Pancreas (tissue), 10 donors: ENCODE results near the gene CPHXL2. TPM values are rescaled to one million over a fixed set of nuclear protein-coding genes. Genes with fewer than 3 reads are reported as not detected.

ENCODE experiments used
- ATAC-seq, 4 donors: fragments of 200-7000 bp; cut with Tn5 transposase; one replicate each; pipeline versions ENCODE4 v1.8.0 to v1.9.1; 2020; ENCODE audit warnings: mild to moderate bottlenecking in 4 of 4, moderate library complexity in 4 of 4
- DNase-seq, 6 donors: peaks; one replicate each; pipeline ENCODE4 v3.0.0-alpha.2; 2020
- FAIRE-seq: peaks from 2 replicates; lab custom pipeline; 2012; peaks lifted over from hg19 to GRCh38; lab: Jason Lieb, UNC
- H3K27ac ChIP-seq, 4 donors: fragments of 200-600 bp; sonication (generic); 1 replicate in 3 of 4; 2 replicates in 1 of 4; pipeline versions ENCODE4 v1.5.0 to v1.8.0; 2020
- H3K27me3 ChIP-seq, 4 donors: fragments of 200-600 bp; one replicate each; pipeline ENCODE4 v1.8.0; 2021
- H3K36me3 ChIP-seq, 3 donors: fragments of 200-600 bp; sonication (generic) in 1 of 3; one replicate each; pipeline versions ENCODE4 v1.5.0 to v1.8.0; 2020 to 2021
- H3K4me1 ChIP-seq, 3 donors: fragments of 200-600 bp; one replicate each; pipeline ENCODE4 v1.8.0; 2021
- H3K4me3 ChIP-seq, 4 donors: fragments of 200-600 bp; sonication (generic) in 2 of 4; one replicate each; pipeline versions ENCODE4 v1.5.0 to v1.8.0; 2020 to 2021
- H3K9me3 ChIP-seq, 4 donors: fragments of 200-600 bp; one replicate each; pipeline ENCODE4 v1.8.0; 2021
- CTCF ChIP-seq, 4 donors: fragments of 200-600 bp; sonication (generic) in 3 of 4; IDR thresholded peaks; one replicate each; pipeline versions ENCODE4 v1.5.0 to v1.8.0; 2021; ENCODE audit warnings: antibody characterized with exemption in 4 of 4
- WGBS, 2 donors: extraction: QIAGEN DNeasy Blood & Tissue Kit; methylation state at CpG; one replicate each; pipeline ENCODE4 v1.1.7; 2013; 5-methylcytosine and 5-hydroxymethylcytosine counted together
- intact Hi-C, 3 donors: fragments of 100-400 bp; cut with DNase I; formaldehyde crosslinking; loops; one replicate each; pipeline versions ENCODE4 v1.11.1 to v1.14.2; 2022
- polyA plus RNA-seq, 2 donors: library from polyadenylated mRNA; stranded (reverse); fragments of 200-250 nt; gene quantifications; one replicate each; pipeline ENCODE4 v1.2.3, GENCODE V29; 2013
- total RNA-seq, 6 donors: library from RNA; stranded (reverse); fragmentation: NEBNext Ultra II Directional in 4 of 6; extraction: Animal tissue kit (Norgen Biotek cat#: 25700) in 4 of 6; gene quantifications; one replicate each; pipeline versions ENCODE4 v1.2.1 to v1.2.4, GENCODE V29; 2021 to 2023
- donor health status: healthy with polysubstance abuse.
- donor health status: DM: no; HTN: no; CAD: no; lungs with moderate emphysema.
- donor health status: DM: no; HTN: no; CAD: no.
- donor health status: control.
- donor health status: control.
- donor health status: Bipolar disorder and iron deficiency.
- donor health status: DM: yes; HTN: yes; CAD: no.
- donor health status: DM: no; HTN: no; CAD: no.
- donor health status: DM: no; HTN: no; CAD: no.
- donor health status: DM: yes; HTN: yes; CAD: no.

CPHXL2 gene
- total and polyA plus RNA-seq, 8 donors, result not detected

- TF ChIP-seq CTCF (IDR thresholded peaks at IDR 0.05), result no peak
- Histone ChIP-seq H3K27me3 (no peaks in the 10 kb centered on the region), H3K4me1 (peaks cover 5 to 9% (median 7%) of the 10 kb centered on the region in 3 donors), H3K27ac (no peak overlapping the region), H3K4me3 (no peak overlapping the region), H3K36me3 (no peaks in the 10 kb centered on the region), H3K9me3 (no peaks in the 10 kb centered on the region)
- 15 to 24% methylated on average over 2 of the region's 2 CpGs for WGBS, 2 donors
- FAIRE-seq (no peak), ATAC-seq (no peak), DNase-seq (no peak)
- intact Hi-C loops, result loop anchor here in 1 of 3 donors (10.0 kb wide), 1 partner anchor 146 kb away; no protein-coding TSS in a partner anchor
Observed at GRCh38 chr16:75621170-75621477, 55.7 kb downstream of the CPHXL2 start.

GRCh38 chr16:75620326-75621169, 56.3 kb downstream of the CPHXL2 start:
- no peak for DNase-seq

GRCh38 chr16:75618780-75619179, 58.0 kb downstream of the CPHXL2 start:
- FAIRE-seq, result no peak
- intact Hi-C loops, result no loop called here
- Histone ChIP-seq H3K4me3 (no peak overlapping the region), H3K27ac (no peak overlapping the region), H3K27me3 (no peaks in the 10 kb centered on the region), H3K36me3 (no peaks in the 10 kb centered on the region), H3K9me3 (no peaks in the 10 kb centered on the region), H3K4me1 (peaks cover 5 to 9% (median 7%) of the 10 kb centered on the region in 3 donors)
- TF ChIP-seq CTCF (IDR thresholded peaks at IDR 0.05), result no peak
- DNase-seq, result no peak
- WGBS, 2 donors, result 89 to 96% methylated on average over 2 of the region's 2 CpGs
- ATAC-seq, result no peak

More at GRCh38 chr16:75620326-75621169, 56.3 kb downstream of the CPHXL2 start:
- 81 to 85% methylated on average over 20 of the region's 20 CpGs for WGBS, 2 donors
- ATAC-seq, result no peak
- intact Hi-C loops, result loop anchor here in 1 of 3 donors (10.0 kb wide), 1 partner anchor 146 kb away; no protein-coding TSS in a partner anchor
- Histone ChIP-seq H3K27me3 (no peaks in the 10 kb centered on the region), H3K9me3 (no peaks in the 10 kb centered on the region), H3K27ac (no peak overlapping the region), H3K4me3 (no peak overlapping the region), H3K36me3 (no peaks in the 10 kb centered on the region), H3K4me1 (peaks cover 5 to 9% (median 7%) of the 10 kb centered on the region in 3 donors)
- TF ChIP-seq CTCF (IDR thresholded peaks at IDR 0.05), result no peak
- no peak for FAIRE-seq

GRCh38 chr16:75617121-75617520, 59.7 kb downstream of the CPHXL2 start:
- Histone ChIP-seq H3K4me1 (peaks cover 2 to 7% (median 5%) of the 10 kb centered on the region in 3 donors), H3K36me3 (peaks cover 0 to 3% (median 0%) of the 10 kb centered on the region in 3 donors), H3K27ac (no peak overlapping the region), H3K9me3 (no peaks in the 10 kb centered on the region), H3K4me3 (no peak overlapping the region), H3K27me3 (no peaks in the 10 kb centered on the region)
- WGBS, 2 donors, result 86 to 94% methylated on average over 3 of the region's 3 CpGs
- FAIRE-seq (no peak), ATAC-seq (no peak), DNase-seq (no peak)
- TF ChIP-seq CTCF (IDR thresholded peaks at IDR 0.05), result no peak
- intact Hi-C loops, result no loop called here

GRCh38 chr16:75616521-75617010, 60.2 kb downstream of the CPHXL2 start:
- H3K27ac ChIP-seq, result no peak overlapping the region
- FAIRE-seq (no peak), ATAC-seq (no peak), DNase-seq (no peak)
- H3K4me3 ChIP-seq, result no peak overlapping the region
- H3K27me3 ChIP-seq, result no peaks in the 10 kb centered on the region
- H3K36me3 ChIP-seq, result peaks cover 0 to 6% (median 0%) of the 10 kb centered on the region in 3 donors
- intact Hi-C loops, result no loop called here
- H3K9me3 ChIP-seq, result no peaks in the 10 kb centered on the region
- 90 to 94% methylated on average over 4 of the region's 4 CpGs for WGBS, 2 donors
- peaks cover 0 to 5% (median 0%) of the 10 kb centered on the region in 3 donors for H3K4me1 ChIP-seq
- TF ChIP-seq CTCF (IDR thresholded peaks at IDR 0.05), result no peak
